Thoracic aorta (tissue), 2 donors: ENCODE results near the gene SUMO4. TPM values are rescaled to one million over a fixed set of nuclear protein-coding genes. Genes with fewer than 3 reads are reported as not detected.

Experiments used
- ATAC-seq: fragments of 150-250 bp; one replicate; pipeline ENCODE4 v1.8.0; 2017; ENCODE audit warnings: low read depth; ENCODE audit not compliant: insufficient number of reproducible peaks, low FRiP score
- DNase-seq: peaks from one replicate; pipeline ENCODE4 v3.0.0-alpha.2; 2020; ENCODE audit warnings: low spot score
- H3K27ac ChIP-seq, 2 donors: fragments of 200-600 bp; sonication (generic); 1 replicate in 1 of 2; 2 replicates in 1 of 2; pipeline ENCODE4 v1.5.1; 2016; ENCODE audit warnings: mild to moderate bottlenecking in 2 of 2, moderate library complexity in 2 of 2
- H3K27me3 ChIP-seq: fragments of 200-600 bp; sonication (generic); replicated peaks from 2 replicates; pipeline ENCODE4 v1.6.0; 2016; ENCODE audit warnings: mild to moderate bottlenecking; ENCODE audit not compliant: insufficient read depth
- H3K36me3 ChIP-seq: fragments of 200-600 bp; sonication (generic); one replicate; pipeline ENCODE4 v1.5.1; 2016
- H3K4me1 ChIP-seq, 2 donors: fragments of 200-600 bp; sonication (generic); 1 replicate in 1 of 2; 2 replicates in 1 of 2; pipeline versions ENCODE4 v1.5.1 to v1.6.0; 2016; ENCODE audit warnings: low read depth in 2 of 2, mild to moderate bottlenecking in 1 of 2; ENCODE audit not compliant: control insufficient read depth in 1 of 2
- H3K4me3 ChIP-seq: fragments of 200-600 bp; sonication (generic); 2 replicates; pipeline ENCODE4 v1.5.1; 2016; ENCODE audit warnings: mild to moderate bottlenecking
- H3K9me3 ChIP-seq: fragments of 200-600 bp; sonication (generic); 2 replicates; pipeline ENCODE4 v1.5.1; 2016
- CTCF ChIP-seq: fragments of 200-600 bp; sonication (generic); IDR thresholded peaks from one replicate; pipeline ENCODE4 v1.5.1; 2019; ENCODE audit warnings: antibody characterized with exemption
- total RNA-seq, 2 donors: library from RNA; depleted of rRNA; stranded (reverse); fragments of >200 nt; gene quantifications; one replicate each; pipeline versions ENCODE4 v1.1.0 to v1.2.3, GENCODE V29; 2016

Gene SUMO4
- total RNA-seq, 2 donors from 2014 or later, result 3.2 to 5.6 TPM

GRCh38 chr6:149410557-149410956, 10.5 kb downstream of the SUMO4 start:
- DNase-seq (no peak), ATAC-seq (no peak)
- Histone ChIP-seq H3K27ac (no peak overlapping the region), H3K36me3 (peaks cover 7% of the 10 kb centered on the region), H3K4me1 (no peaks in the 10 kb centered on the region), H3K9me3 (no peaks in the 10 kb centered on the region), H3K27me3 (no peaks in the 10 kb centered on the region), H3K4me3 (no peak overlapping the region)
- TF ChIP-seq CTCF, result no peak

- no peak for ATAC-seq
- H3K36me3 ChIP-seq, result peaks cover 7% of the 10 kb centered on the region
Measured at GRCh38 chr6:149414009-149414408, 13.9 kb downstream of the SUMO4 start.

GRCh38 chr6:149414821-149415220, 14.8 kb downstream of the SUMO4 start:
- DNase-seq (no peak), ATAC-seq (no peak)
- H3K4me3 ChIP-seq, result no peak overlapping the region
- no peak for TF ChIP-seq CTCF
- H3K27me3 ChIP-seq, result no peaks in the 10 kb centered on the region
- no peak overlapping the region for H3K27ac ChIP-seq
- no peaks in the 10 kb centered on the region for H3K4me1 ChIP-seq
- H3K36me3 ChIP-seq, result peaks cover 3% of the 10 kb centered on the region
- H3K9me3 ChIP-seq, result no peaks in the 10 kb centered on the region

More at GRCh38 chr6:149414009-149414408, 13.9 kb downstream of the SUMO4 start:
- Histone ChIP-seq H3K27me3 (no peaks in the 10 kb centered on the region), H3K4me3 (no peak overlapping the region), H3K27ac (no peak overlapping the region), H3K9me3 (no peaks in the 10 kb centered on the region), H3K4me1 (no peaks in the 10 kb centered on the region)
- TF ChIP-seq CTCF, result no peak
- DNase-seq, result no peak

GRCh38 chr6:149419696-149420404, 19.8 kb downstream of the SUMO4 start:
- ATAC-seq (no peak), DNase-seq (no peak)
- no peak overlapping the region for H3K27ac ChIP-seq
- no peaks in the 10 kb centered on the region for H3K27me3 ChIP-seq
- H3K36me3 ChIP-seq, result no peaks in the 10 kb centered on the region
- TF ChIP-seq CTCF, result no peak
- H3K4me1 ChIP-seq, result peaks cover 6 to 11% of the 10 kb centered on the region in 2 donors
- H3K9me3 ChIP-seq, result no peaks in the 10 kb centered on the region
- H3K4me3 ChIP-seq, result no peak overlapping the region

- no peak overlapping the region for H3K27ac ChIP-seq
- H3K4me3 ChIP-seq, result no peak overlapping the region
- no peaks in the 10 kb centered on the region for H3K9me3 ChIP-seq
- H3K4me1 ChIP-seq, result peaks cover 6 to 11% of the 10 kb centered on the region in 2 donors
- DNase-seq, result no peak
- no peaks in the 10 kb centered on the region for H3K36me3 ChIP-seq
- H3K27me3 ChIP-seq, result no peaks in the 10 kb centered on the region
- no peak for TF ChIP-seq CTCF
- ATAC-seq, result no peak
Measured at GRCh38 chr6:149421132-149421531, 21.1 kb downstream of the SUMO4 start.
